Measurements from ENCODE around the gene TTLL11.

TTLL11 gene

GRCh38 chr9:121881920-121882500 lies 211.1 kb downstream of the TTLL11 start:
- no peak for DNase-seq (ENCODE audit: low read depth in 2 of 2)

GRCh38 chr9:121880343-121880898 lies 212.7 kb downstream of the TTLL11 start:
- DNase-seq (ENCODE audit: low read depth in 2 of 2), result no peak

GRCh38 chr9:121878271-121878822 lies 214.8 kb downstream of the TTLL11 start:
- no peak for DNase-seq (ENCODE audit: low read depth in 2 of 2)

- DNase-seq (ENCODE audit: low read depth in 2 of 2), result no peak
These were observed 216.3 kb downstream of the TTLL11 start for GRCh38 chr9:121876658-121877271.

GRCh38 chr9:121876255-121876654 lies 216.9 kb downstream of the TTLL11 start:
- no peak for DNase-seq (ENCODE audit: low read depth in 2 of 2)

- DNase-seq (ENCODE audit: low read depth in 2 of 2), result no peak
These were observed 218.6 kb downstream of the TTLL11 start for GRCh38 chr9:121874524-121874923.

GRCh38 chr9:121871431-121872025 lies 221.6 kb downstream of the TTLL11 start:
- DNase-seq (ENCODE audit: low read depth in 2 of 2), result no peak

GRCh38 chr9:121870271-121870670 lies 222.8 kb downstream of the TTLL11 start:
- DNase-seq (ENCODE audit: low read depth in 2 of 2), result no peak

- DNase-seq (ENCODE audit: low read depth in 2 of 2), result peak in 1 of 2 experiments; percentile 42
These were observed 224.5 kb downstream of the TTLL11 start for GRCh38 chr9:121868626-121869025.

- DNase-seq (ENCODE audit: low read depth in 2 of 2), result no peak
These were observed 226.2 kb downstream of the TTLL11 start for GRCh38 chr9:121866927-121867326.

- no peak for DNase-seq (ENCODE audit: low read depth in 2 of 2)
These were observed 227.2 kb downstream of the TTLL11 start for GRCh38 chr9:121865884-121866283.

GRCh38 chr9:121865060-121865459 lies 228.0 kb downstream of the TTLL11 start:
- DNase-seq (ENCODE audit: low read depth in 2 of 2), result no peak

GRCh38 chr9:121863955-121864354 lies 229.2 kb downstream of the TTLL11 start:
- DNase-seq (ENCODE audit: low read depth in 2 of 2), result no peak

- DNase-seq (ENCODE audit: low read depth in 2 of 2), result no peak
These were observed 230.5 kb downstream of the TTLL11 start for GRCh38 chr9:121862371-121863332.

GRCh38 chr9:121861501-121862180 lies 231.5 kb downstream of the TTLL11 start:
- no peak for DNase-seq (ENCODE audit: low read depth in 2 of 2)

GRCh38 chr9:121860744-121861143 lies 232.4 kb downstream of the TTLL11 start:
- DNase-seq (ENCODE audit: low read depth in 2 of 2), result no peak

GRCh38 chr9:121860213-121860612 lies 232.9 kb downstream of the TTLL11 start:
- no peak for DNase-seq (ENCODE audit: low read depth in 2 of 2)

- no peak for DNase-seq (ENCODE audit: low read depth in 2 of 2)
These were observed 233.5 kb downstream of the TTLL11 start for GRCh38 chr9:121859646-121860045.

GRCh38 chr9:121858788-121859187 lies 234.3 kb downstream of the TTLL11 start:
- DNase-seq (ENCODE audit: low read depth in 2 of 2), result no peak

GRCh38 chr9:121857928-121858327 lies 235.2 kb downstream of the TTLL11 start:
- no peak for DNase-seq (ENCODE audit: low read depth in 2 of 2)

- DNase-seq (ENCODE audit: low read depth in 2 of 2), result no peak
These were observed 237.6 kb downstream of the TTLL11 start for GRCh38 chr9:121855476-121855875.

Measured in fibroblast of skin of left biceps (primary cell).